HepG2 (cell line): ENCODE results near the gene TAS2R10. TPM values are rescaled to one million over a fixed set of nuclear protein-coding genes. Genes with fewer than 3 reads are reported as not detected.
"Not testable (repeated sequence)": the region's sequence is repeated elsewhere in the genome, so short reads cannot be mapped to it uniquely, and the experiment has no call there.

ENCODE experiments used
- ATAC-seq: fragments of 200-7000 bp; cut with Tn5 transposase; 3 replicates; pipeline ENCODE4 v1.9.1; 2020; ENCODE audit warnings: mild to moderate bottlenecking, moderate library complexity
- BruUV-seq: library from RNA; stranded (reverse); fragments of 400-500 nt; replicated peaks from 2 replicates; lab custom pipeline; 2021; lab: Mats Ljungman, UMichigan
- CTCF ChIA-PET: fragments of 300-600 bp; formaldehyde crosslinking; extraction: SDS; loops from one replicate; lab custom pipeline; 2021; ENCODE audit warnings: low total read pairs, inconsistent platforms, low intra/inter-chr PET ratio; lab: Yijun Ruan, JAX
- POLR2A ChIA-PET: fragments of 350-600 bp; sonication (Branson Sonifier 250); formaldehyde crosslinking; loops from one replicate; lab custom pipeline; 2020; ENCODE audit warnings: antibody characterized with exemption, inconsistent platforms; lab: Yijun Ruan, JAX
- DNase-seq: peaks from one replicate; pipeline ENCODE4 v3.0.0-alpha.2; 2015; ENCODE audit warnings: low spot score
- FAIRE-seq: peaks from 3 replicates; lab custom pipeline; 2011; peaks lifted over from hg19 to GRCh38; lab: Jason Lieb, UNC
- H2AFZ ChIP-seq: one replicate; pipeline ENCODE4 v1.6.1; 2011; ENCODE audit warnings: low read length, inconsistent platforms
- H3K27ac ChIP-seq: fragments of 300-600 bp; 3 replicates; pipeline ENCODE4 v1.8.0; 2011; ENCODE audit warnings: mixed run types, mild to moderate bottlenecking, mixed read lengths, low read length, inconsistent platforms; ENCODE audit not compliant: insufficient read depth; ENCODE audit errors: extremely low read length
- H3K27me3 ChIP-seq, 2 experiments: fragments of 200-600 bp in 1 of 2; 2 replicates in 1 of 2; 3 replicates in 1 of 2; pipeline versions ENCODE4 v1.6.0 to v1.8.0; 2011; ENCODE audit warnings: low read length in 2 of 2, mild to moderate bottlenecking in 2 of 2, moderate library complexity in 2 of 2, inconsistent platforms in 1 of 2; ENCODE audit not compliant: insufficient read depth in 2 of 2, control insufficient read depth in 1 of 2
- H3K36me3 ChIP-seq, 2 experiments: fragments of 200-600 bp in 1 of 2; replicated peaks in 1 of 2; 2 replicates in 1 of 2; 3 replicates in 1 of 2; pipeline versions ENCODE4 v1.5.1 to v1.8.0; 2011; ENCODE audit warnings: low read length in 2 of 2, inconsistent platforms in 1 of 2; ENCODE audit not compliant: insufficient read depth in 2 of 2, control insufficient read depth in 1 of 2
- H3K4me1 ChIP-seq: 2 replicates; pipeline ENCODE4 v1.5.1; 2012; ENCODE audit warnings: low read length, inconsistent platforms; ENCODE audit not compliant: insufficient read depth
- H3K4me2 ChIP-seq: 2 replicates; pipeline ENCODE4 v1.6.0; 2011; ENCODE audit warnings: low read depth, low read length, inconsistent platforms
- H3K4me3 ChIP-seq, 3 experiments: fragments of 200-600 bp in 1 of 3; sonication (generic), shearing (Covaris generic) in 1 of 3; replicated peaks in 1 of 3; 2 replicates each; pipeline ENCODE4 v1.5.1; 2011 to 2016; ENCODE audit warnings: low read length in 3 of 3, inconsistent platforms in 2 of 3, low read depth in 2 of 3, mild to moderate bottlenecking in 2 of 3, control low read depth in 1 of 3, mixed read lengths in 1 of 3; ENCODE audit not compliant: insufficient read depth in 1 of 3
- H3K79me2 ChIP-seq: one replicate; pipeline ENCODE4 v1.6.1; 2011; ENCODE audit warnings: low read length, inconsistent platforms; ENCODE audit not compliant: insufficient read depth
- H3K9ac ChIP-seq: 2 replicates; pipeline ENCODE4 v1.6.0; 2011; ENCODE audit warnings: mild to moderate bottlenecking, low read depth, low read length, inconsistent platforms; ENCODE audit not compliant: insufficient read depth
- H3K9me3 ChIP-seq: 2 replicates; pipeline ENCODE4 v1.5.1; 2012; ENCODE audit warnings: mild to moderate bottlenecking, low read length
- H4K20me1 ChIP-seq: 2 replicates; pipeline ENCODE4 v1.6.0; 2011; ENCODE audit warnings: inconsistent platforms, mild to moderate bottlenecking, low read length, moderate library complexity; ENCODE audit not compliant: insufficient read depth
- ASH2L ChIP-seq: fragments of 300-600, 200-600 bp; sonication (generic); IDR thresholded peaks from 2 replicates; pipeline ENCODE4 v1.7.0; 2017; ENCODE audit warnings: low read depth, mild to moderate bottlenecking, moderate library complexity, mixed read lengths, low read length; ENCODE audit not compliant: insufficient read length
- CCAR2 ChIP-seq: fragments of 200-400 bp; formaldehyde crosslinking; optimal IDR thresholded peaks from 2 replicates; pipeline ENCODE3; 2018; ENCODE audit warnings: low read depth, mild to moderate bottlenecking, low read length, moderate library complexity
- CENPT ChIP-seq: sonication (generic); formaldehyde crosslinking; IDR thresholded peaks from 2 replicates; pipeline ENCODE4 v1.8.0; 2022; ENCODE audit warnings: low read depth, mild to moderate bottlenecking, moderate library complexity, missing genetic modification reagents
- MTA3 ChIP-seq: sonication (generic); formaldehyde crosslinking; IDR thresholded peaks from 2 replicates; pipeline ENCODE4 v1.4.0; 2020; ENCODE audit warnings: missing genetic modification reagents
- NRL ChIP-seq: sonication (generic); formaldehyde crosslinking; IDR thresholded peaks from 2 replicates; pipeline ENCODE4 v1.5.0; 2020; ENCODE audit warnings: missing genetic modification reagents, mild to moderate bottlenecking, moderate library complexity, borderline replicate concordance
- PTBP1 ChIP-seq: fragments of 200-400 bp; formaldehyde crosslinking; IDR thresholded peaks from 2 replicates; pipeline ENCODE4 v1.6.1; 2018; ENCODE audit warnings: low read length, low read depth; ENCODE audit not compliant: poor library complexity, severe bottlenecking
- SRSF9 ChIP-seq: fragments of 200-400 bp; formaldehyde crosslinking; IDR thresholded peaks from 2 replicates; pipeline ENCODE4 v1.6.1; 2018; ENCODE audit warnings: borderline replicate concordance, mild to moderate bottlenecking, low read depth, low read length; ENCODE audit not compliant: insufficient read depth, poor library complexity, severe bottlenecking
- ZNF263 ChIP-seq: sonication (generic); formaldehyde crosslinking; IDR thresholded peaks from 2 replicates; pipeline ENCODE4 v1.4.0; 2020; ENCODE audit warnings: missing genetic modification reagents
- WGBS: methylation state at CpG from one replicate; pipeline ENCODE4 v1.1.6; 2017; ENCODE audit warnings: low lambda C conversion rate; 5-methylcytosine and 5-hydroxymethylcytosine counted together
- in situ Hi-C: cut with HindIII; loops from 2 replicates; pipeline ENCODE4 v1.10.0; 2017; ENCODE audit warnings: low pct_unique_long_range_greater_than_20kb; ENCODE audit not compliant: extremely low pct_ligation_motif_present
- intact Hi-C: fragments of 100-400 bp; cut with micrococcal nuclease; formaldehyde crosslinking; loops from one replicate; pipeline ENCODE4 v1.10.0; 2022; ENCODE audit not compliant: unreplicated experiment
- polyA plus RNA-seq, 8 experiments: library from polyadenylated mRNA; depleted of rRNA in 3 of 8; stranded (reverse) in 7 of 8; unstranded in 1 of 8; fragments of >200 nt; fragmentation: Illumina TruSeq in 4 of 8; extraction: Trizol in 4 of 8; gene quantifications; 2 replicates each; pipeline versions ENCODE4 v1.2.1 to v1.2.3, GENCODE V29; 2011 to 2016; ENCODE audit warnings: low read depth in 4 of 8, missing spikeins in 1 of 8, mixed read lengths in 1 of 8; ENCODE audit not compliant: insufficient read depth in 1 of 8
- total RNA-seq, 5 experiments: library from RNA; depleted of rRNA; stranded (reverse); fragments of >200 nt; fragmentation: Illumina TruSeq; extraction: Trizol; gene quantifications; 2 replicates each; pipeline ENCODE4 v1.2.3, GENCODE V29; 2016; ENCODE audit warnings: low read depth in 1 of 5
- TF ChIP-seq, protein P1 (sequence below): IDR thresholded peaks from 2 replicates; pipeline ENCODE4 v1.6.1; 2012; ENCODE audit warnings: low read length, improper control_type of control experiment
- TF ChIP-seq, protein P2 (sequence below): sonication (generic); formaldehyde crosslinking; IDR thresholded peaks from 2 replicates; pipeline ENCODE4 v1.5.0; 2020; ENCODE audit warnings: missing genetic modification reagents
- TF ChIP-seq, protein P3 (sequence below): sonication (generic); formaldehyde crosslinking; IDR thresholded peaks from 2 replicates; pipeline ENCODE4 v1.4.0; 2020; ENCODE audit warnings: missing genetic modification reagents, borderline replicate concordance

Gene TAS2R10
- total and polyA plus RNA-seq, 2 of the 13 experiments (the other 11 are each of a cell fraction or from before 2014, with no cell fraction given) = 0.98 to 1.00 TPM

DNA sequence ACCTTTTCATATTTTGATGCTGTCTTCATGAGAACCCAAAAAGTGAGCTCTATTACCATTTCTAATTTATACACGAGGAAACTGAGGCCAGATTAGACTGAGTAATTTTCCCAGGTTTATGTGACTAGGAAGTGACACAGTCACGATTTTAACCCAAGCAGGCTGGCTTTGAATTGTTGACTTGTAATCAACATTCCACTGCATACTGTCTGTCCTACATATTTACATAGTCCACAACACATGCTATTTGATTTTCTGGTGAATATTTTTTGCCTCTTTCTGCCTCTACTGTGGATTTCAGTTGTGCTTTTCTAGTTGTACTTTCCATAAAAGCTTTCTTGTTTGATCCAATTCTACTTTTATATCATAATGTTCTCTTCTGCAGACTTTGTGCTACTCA, 31.9 kb downstream of the TAS2R10 start:
- no peak for ATAC-seq
- intact Hi-C loops = no loop called here
- no TSS peak for BruUV-seq

DNA sequence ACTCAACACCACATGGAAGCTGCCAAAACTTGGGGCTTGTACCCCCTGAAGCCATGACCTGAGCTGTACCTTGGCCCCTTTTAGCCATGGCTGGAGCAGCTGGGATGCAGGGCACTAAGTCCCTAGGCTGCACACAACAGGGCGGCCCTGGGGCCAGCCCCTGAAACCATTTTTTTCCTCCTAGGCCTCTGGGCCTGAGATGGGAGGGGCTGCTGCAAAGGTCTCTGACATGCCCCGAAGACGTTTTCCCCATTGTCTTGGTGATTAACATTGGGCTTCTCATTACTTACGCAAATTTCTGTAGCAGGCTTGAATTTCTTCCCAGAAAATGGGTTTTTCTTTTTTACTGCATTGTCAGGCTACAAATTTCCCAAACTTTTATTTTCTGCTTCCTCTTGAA, 34.4 kb downstream of the TAS2R10 start:
- H3K4me1 ChIP-seq, ATAC-seq, H3K4me3 ChIP-seq, DNase-seq, H4K20me1 ChIP-seq, H2AFZ ChIP-seq, CTCF ChIA-PET, BruUV-seq, H3K27ac ChIP-seq, intact Hi-C loops, H3K79me2 ChIP-seq, FAIRE-seq, in situ Hi-C loops, H3K9me3 ChIP-seq, H3K9ac ChIP-seq, H3K36me3 ChIP-seq, POLR2A ChIA-PET, H3K4me2 ChIP-seq, H3K27me3 ChIP-seq: not testable (repeated sequence)
- 28% methylated on average over 3 of the region's 4 CpGs for WGBS

More for the DNA sequence above, 31.9 kb downstream of the TAS2R10 start:
- DNase-seq = no peak
- no peaks in the 10 kb centered on the region for H3K4me1 ChIP-seq
- H3K9me3 ChIP-seq = peaks cover 8% of the 10 kb centered on the region; the same call in 1 of the 2 replicates
- FAIRE-seq = no peak
- CTCF ChIA-PET = no interaction called here
- no peak overlapping the region for H3K4me3 ChIP-seq
- no peak overlapping the region for H2AFZ ChIP-seq
- H3K27ac ChIP-seq = no peak overlapping the region
- H3K36me3 ChIP-seq = no peaks in the 10 kb centered on the region
- POLR2A ChIA-PET = no interaction called here
- 0% methylated on average over 2 of the region's 2 CpGs for WGBS
- H3K27me3 ChIP-seq = 0 out of 5 replicates have a peak, but pooled peaks cover 0 to 3% of the 10 kb centered on the region in 2 experiments
- in situ Hi-C loops = no loop called here
- H3K9ac ChIP-seq = no peak overlapping the region
- no peaks in the 10 kb centered on the region for H4K20me1 ChIP-seq
- H3K79me2 ChIP-seq = no peaks in the 10 kb centered on the region
- H3K4me2 ChIP-seq = no peak overlapping the region
- TF ChIP-seq PTBP1 = no peak
- TF ChIP-seq ASH2L = no peak
- TF ChIP-seq, protein P1, sequence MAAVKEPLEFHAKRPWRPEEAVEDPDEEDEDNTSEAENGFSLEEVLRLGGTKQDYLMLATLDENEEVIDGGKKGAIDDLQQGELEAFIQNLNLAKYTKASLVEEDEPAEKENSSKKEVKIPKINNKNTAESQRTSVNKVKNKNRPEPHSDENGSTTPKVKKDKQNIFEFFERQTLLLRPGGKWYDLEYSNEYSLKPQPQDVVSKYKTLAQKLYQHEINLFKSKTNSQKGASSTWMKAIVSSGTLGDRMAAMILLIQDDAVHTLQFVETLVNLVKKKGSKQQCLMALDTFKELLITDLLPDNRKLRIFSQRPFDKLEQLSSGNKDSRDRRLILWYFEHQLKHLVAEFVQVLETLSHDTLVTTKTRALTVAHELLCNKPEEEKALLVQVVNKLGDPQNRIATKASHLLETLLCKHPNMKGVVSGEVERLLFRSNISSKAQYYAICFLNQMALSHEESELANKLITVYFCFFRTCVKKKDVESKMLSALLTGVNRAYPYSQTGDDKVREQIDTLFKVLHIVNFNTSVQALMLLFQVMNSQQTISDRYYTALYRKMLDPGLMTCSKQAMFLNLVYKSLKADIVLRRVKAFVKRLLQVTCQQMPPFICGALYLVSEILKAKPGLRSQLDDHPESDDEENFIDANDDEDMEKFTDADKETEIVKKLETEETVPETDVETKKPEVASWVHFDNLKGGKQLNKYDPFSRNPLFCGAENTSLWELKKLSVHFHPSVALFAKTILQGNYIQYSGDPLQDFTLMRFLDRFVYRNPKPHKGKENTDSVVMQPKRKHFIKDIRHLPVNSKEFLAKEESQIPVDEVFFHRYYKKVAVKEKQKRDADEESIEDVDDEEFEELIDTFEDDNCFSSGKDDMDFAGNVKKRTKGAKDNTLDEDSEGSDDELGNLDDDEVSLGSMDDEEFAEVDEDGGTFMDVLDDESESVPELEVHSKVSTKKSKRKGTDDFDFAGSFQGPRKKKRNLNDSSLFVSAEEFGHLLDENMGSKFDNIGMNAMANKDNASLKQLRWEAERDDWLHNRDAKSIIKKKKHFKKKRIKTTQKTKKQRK = no peak
- no peak for TF ChIP-seq SRSF9
- no peak for TF ChIP-seq MTA3 (CRISPR knock-in tag)
- TF ChIP-seq, protein P2, sequence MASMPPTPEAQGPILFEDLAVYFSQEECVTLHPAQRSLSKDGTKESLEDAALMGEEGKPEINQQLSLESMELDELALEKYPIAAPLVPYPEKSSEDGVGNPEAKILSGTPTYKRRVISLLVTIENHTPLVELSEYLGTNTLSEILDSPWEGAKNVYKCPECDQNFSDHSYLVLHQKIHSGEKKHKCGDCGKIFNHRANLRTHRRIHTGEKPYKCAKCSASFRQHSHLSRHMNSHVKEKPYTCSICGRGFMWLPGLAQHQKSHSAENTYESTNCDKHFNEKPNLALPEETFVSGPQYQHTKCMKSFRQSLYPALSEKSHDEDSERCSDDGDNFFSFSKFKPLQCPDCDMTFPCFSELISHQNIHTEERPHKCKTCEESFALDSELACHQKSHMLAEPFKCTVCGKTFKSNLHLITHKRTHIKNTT (CRISPR knock-in tag) = no peak
- no peak for TF ChIP-seq NRL (CRISPR knock-in tag)
- TF ChIP-seq CCAR2 = no peak
- no peak for TF ChIP-seq ZNF263 (CRISPR knock-in tag)
- TF ChIP-seq CENPT (CRISPR knock-in tag) = no peak
- TF ChIP-seq, protein P3, sequence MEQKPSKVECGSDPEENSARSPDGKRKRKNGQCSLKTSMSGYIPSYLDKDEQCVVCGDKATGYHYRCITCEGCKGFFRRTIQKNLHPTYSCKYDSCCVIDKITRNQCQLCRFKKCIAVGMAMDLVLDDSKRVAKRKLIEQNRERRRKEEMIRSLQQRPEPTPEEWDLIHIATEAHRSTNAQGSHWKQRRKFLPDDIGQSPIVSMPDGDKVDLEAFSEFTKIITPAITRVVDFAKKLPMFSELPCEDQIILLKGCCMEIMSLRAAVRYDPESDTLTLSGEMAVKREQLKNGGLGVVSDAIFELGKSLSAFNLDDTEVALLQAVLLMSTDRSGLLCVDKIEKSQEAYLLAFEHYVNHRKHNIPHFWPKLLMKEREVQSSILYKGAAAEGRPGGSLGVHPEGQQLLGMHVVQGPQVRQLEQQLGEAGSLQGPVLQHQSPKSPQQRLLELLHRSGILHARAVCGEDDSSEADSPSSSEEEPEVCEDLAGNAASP (CRISPR knock-in tag) = no peak
